GM12892 (cell line): ENCODE data around the gene MYO7A.

Experiments used
- POLR2A ChIP-seq: IDR thresholded peaks from 2 replicates; pipeline ENCODE4 v1.6.1; 2011; ENCODE audit warnings: low read depth, low read length, control low read depth
- TAF1 ChIP-seq: IDR thresholded peaks from 2 replicates; pipeline ENCODE4 v1.6.1; 2011; ENCODE audit warnings: low read depth, mild to moderate bottlenecking, control low read depth, low read length, borderline replicate concordance

DNA sequence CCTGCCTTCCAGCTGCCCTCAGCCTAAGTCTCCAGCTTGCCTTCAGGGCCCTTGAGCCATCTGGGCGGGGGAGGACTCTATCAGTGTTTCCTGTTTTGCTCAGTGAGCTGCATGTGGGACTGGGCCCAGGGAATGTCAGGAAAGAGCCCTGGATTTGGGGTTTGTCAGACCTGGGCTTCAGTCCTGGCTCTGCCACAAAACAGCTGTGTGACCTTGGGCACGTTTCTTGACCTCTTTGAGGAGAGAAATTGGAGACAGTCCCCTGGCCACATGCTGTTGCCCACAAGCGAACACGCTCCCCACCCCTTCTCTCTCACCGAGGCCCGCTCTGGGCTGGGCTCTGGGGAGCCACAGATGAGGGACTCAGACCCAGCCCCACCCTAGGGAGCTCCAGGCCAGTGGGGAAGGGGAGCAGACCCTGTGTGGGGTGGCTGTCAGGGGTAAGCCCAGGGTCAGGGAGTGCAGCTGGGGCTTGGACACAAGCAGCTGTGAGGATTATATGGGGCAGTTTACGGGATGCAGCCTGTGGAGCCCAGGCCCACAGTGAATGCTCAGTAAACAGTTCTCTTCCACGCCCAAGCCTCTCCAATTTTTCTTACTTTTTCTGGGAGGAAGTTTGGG, 12.3 kb downstream of the MYO7A start:
- TF ChIP-seq POLR2A, result no peak
- no peak for TF ChIP-seq TAF1
